Measurements from ENCODE around the gene CLMN. TPM values are rescaled to one million over a fixed set of nuclear protein-coding genes. Genes with fewer than 3 reads are reported as not detected.

The CLMN gene
- total RNA-seq, 1 donor from 2014 or later = 117 TPM

DNA sequence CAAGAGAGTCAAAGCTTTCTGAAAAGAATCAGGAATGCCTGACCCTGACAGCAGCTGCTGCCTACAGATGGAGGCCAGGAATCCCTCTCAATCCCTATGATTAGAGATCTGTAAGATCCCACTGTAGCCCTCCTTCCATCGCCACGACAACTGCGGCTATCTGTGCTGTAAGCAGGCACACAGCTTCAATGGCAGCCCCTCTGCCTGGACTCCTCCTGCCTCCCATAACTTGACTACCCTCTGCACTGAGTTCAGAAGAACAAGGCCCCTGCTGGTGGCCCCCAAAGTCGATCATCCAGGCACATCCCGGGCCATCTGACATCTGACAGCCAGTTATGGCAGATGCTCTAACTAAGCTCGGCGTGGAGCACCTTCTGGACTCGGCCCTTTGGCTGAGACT lies 2.9 kb downstream of the CLMN start:
- no peaks in the 10 kb centered on the region for H3K9me3 Mint-ChIP-seq
- DNase-seq (ENCODE audit: low spot score in 2 of 2, unreplicated experiment in 2 of 2) = no peak
- peak overlapping the region; percentile 48 for H3K4me3 Mint-ChIP-seq
- TF ChIP-seq, protein P1, sequence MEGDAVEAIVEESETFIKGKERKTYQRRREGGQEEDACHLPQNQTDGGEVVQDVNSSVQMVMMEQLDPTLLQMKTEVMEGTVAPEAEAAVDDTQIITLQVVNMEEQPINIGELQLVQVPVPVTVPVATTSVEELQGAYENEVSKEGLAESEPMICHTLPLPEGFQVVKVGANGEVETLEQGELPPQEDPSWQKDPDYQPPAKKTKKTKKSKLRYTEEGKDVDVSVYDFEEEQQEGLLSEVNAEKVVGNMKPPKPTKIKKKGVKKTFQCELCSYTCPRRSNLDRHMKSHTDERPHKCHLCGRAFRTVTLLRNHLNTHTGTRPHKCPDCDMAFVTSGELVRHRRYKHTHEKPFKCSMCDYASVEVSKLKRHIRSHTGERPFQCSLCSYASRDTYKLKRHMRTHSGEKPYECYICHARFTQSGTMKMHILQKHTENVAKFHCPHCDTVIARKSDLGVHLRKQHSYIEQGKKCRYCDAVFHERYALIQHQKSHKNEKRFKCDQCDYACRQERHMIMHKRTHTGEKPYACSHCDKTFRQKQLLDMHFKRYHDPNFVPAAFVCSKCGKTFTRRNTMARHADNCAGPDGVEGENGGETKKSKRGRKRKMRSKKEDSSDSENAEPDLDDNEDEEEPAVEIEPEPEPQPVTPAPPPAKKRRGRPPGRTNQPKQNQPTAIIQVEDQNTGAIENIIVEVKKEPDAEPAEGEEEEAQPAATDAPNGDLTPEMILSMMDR (IDR thresholded peaks at IDR 0.05; ENCODE audit: unreplicated experiment) = no peak
- peaks cover under 1% of the 10 kb centered on the region for H3K36me3 Mint-ChIP-seq
- H3K27me3 Mint-ChIP-seq (ENCODE audit: low read depth) = no peaks in the 10 kb centered on the region
- H3K4me1 Mint-ChIP-seq = peaks cover 73% of the 10 kb centered on the region
- peak overlapping the region; percentile 36 for H3K27ac Mint-ChIP-seq

GRCh38 chr14:95315579-95315978 lies 4.1 kb downstream of the CLMN start:
- TF ChIP-seq, protein P1 (IDR thresholded peaks at IDR 0.05; ENCODE audit: unreplicated experiment) = no peak
- H3K4me1 Mint-ChIP-seq = peaks cover 60% of the 10 kb centered on the region
- H3K9me3 Mint-ChIP-seq = no peaks in the 10 kb centered on the region
- H3K4me3 Mint-ChIP-seq = no peak overlapping the region
- no peak overlapping the region for H3K27ac Mint-ChIP-seq
- DNase-seq (ENCODE audit: low spot score in 2 of 2, unreplicated experiment in 2 of 2) = no peak
- H3K27me3 Mint-ChIP-seq (ENCODE audit: low read depth) = no peaks in the 10 kb centered on the region
- H3K36me3 Mint-ChIP-seq = peaks cover 6% of the 10 kb centered on the region

DNA sequence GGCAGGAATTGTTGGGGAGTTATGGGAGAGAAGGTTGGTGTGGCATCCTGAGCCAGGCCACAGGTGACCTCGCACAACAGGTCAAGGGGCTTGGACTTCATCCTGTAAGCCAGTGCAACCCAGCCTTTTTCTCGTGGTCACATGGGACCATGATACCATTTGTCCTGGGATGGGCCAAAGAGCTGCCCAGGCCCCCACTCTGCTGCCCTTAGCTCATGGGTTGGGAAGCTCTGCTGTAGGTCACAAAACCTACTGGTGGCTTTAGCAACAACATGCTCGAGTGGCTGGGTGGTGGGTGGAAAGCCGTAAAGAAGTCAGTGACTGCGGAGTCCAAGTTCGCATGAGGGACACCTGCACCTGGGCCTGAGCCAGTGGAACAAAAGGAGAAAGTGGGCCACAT lies 4.6 kb downstream of the CLMN start:
- peaks cover 58% of the 10 kb centered on the region for H3K4me1 Mint-ChIP-seq
- DNase-seq (ENCODE audit: low spot score in 2 of 2, unreplicated experiment in 2 of 2) = no peak

DNA sequence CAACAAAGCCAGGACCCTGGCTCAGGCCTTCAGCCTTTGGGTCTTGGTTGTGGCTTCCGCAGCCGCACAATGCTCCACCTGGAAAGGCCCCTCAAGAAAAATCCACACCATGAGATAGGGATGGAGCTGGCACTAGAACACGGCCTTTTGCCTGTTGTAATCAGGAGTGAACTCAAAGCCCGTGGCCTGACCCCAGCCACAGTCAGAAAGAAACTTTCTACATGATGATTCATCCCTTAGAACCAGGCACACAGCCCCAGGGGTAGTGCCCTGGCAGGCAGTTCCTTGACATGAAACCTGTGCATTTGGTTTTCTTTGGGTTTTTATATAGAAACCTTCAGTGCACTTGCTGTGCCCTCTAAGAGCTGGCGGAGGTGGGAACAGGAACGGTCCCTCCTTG lies 5.1 kb downstream of the CLMN start:
- DNase-seq (ENCODE audit: low spot score in 2 of 2, unreplicated experiment in 2 of 2) = no peak
- Mint-ChIP-seq H3K27me3 (ENCODE audit: low read depth) (no peaks in the 10 kb centered on the region), H3K27ac (no peak overlapping the region), H3K36me3 (peaks cover 15% of the 10 kb centered on the region), H3K4me3 (no peak overlapping the region), H3K4me1 (peaks cover 59% of the 10 kb centered on the region), H3K9me3 (no peaks in the 10 kb centered on the region)
- TF ChIP-seq, protein P1 (IDR thresholded peaks at IDR 0.05; ENCODE audit: unreplicated experiment) = no peak

More for the DNA sequence above, 4.6 kb downstream of the CLMN start:
- TF ChIP-seq, protein P1 (IDR thresholded peaks at IDR 0.05; ENCODE audit: unreplicated experiment) = no peak
- no peaks in the 10 kb centered on the region for H3K9me3 Mint-ChIP-seq
- no peaks in the 10 kb centered on the region for H3K27me3 Mint-ChIP-seq (ENCODE audit: low read depth)
- peaks cover 10% of the 10 kb centered on the region for H3K36me3 Mint-ChIP-seq
- H3K4me3 Mint-ChIP-seq = no peak overlapping the region
- H3K27ac Mint-ChIP-seq = no peak overlapping the region

DNA sequence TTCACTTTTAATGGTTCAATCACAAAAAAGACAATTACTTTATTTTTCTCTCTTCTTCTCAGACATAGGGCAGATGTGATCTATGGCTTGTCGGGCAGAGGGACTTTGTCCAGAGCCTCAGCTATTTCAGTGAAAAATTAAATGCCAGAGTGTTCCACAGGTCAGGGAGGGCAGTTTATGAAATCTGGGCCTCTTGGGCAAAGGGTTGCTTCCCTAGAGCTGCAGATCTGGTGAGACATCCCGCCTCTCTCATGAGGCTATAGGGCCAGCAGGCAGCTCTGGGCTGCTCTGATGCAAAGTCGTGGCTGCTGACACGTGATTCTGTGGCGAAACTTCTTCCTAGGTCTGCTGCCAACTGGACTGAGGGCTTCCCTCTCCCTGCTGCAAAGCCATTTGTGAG lies 6.0 kb downstream of the CLMN start:
- no peaks in the 10 kb centered on the region for H3K27me3 Mint-ChIP-seq (ENCODE audit: low read depth)
- H3K27ac Mint-ChIP-seq = peak overlapping the region; percentile 23
- no peaks in the 10 kb centered on the region for H3K9me3 Mint-ChIP-seq
- no peak overlapping the region for H3K4me3 Mint-ChIP-seq
- TF ChIP-seq, protein P1 (IDR thresholded peaks at IDR 0.05; ENCODE audit: unreplicated experiment) = no peak
- peaks cover 22% of the 10 kb centered on the region for H3K36me3 Mint-ChIP-seq
- DNase-seq (ENCODE audit: low spot score in 2 of 2, unreplicated experiment in 2 of 2) = no peak
- H3K4me1 Mint-ChIP-seq = peaks cover 62% of the 10 kb centered on the region

GRCh38 chr14:95313190-95313589 lies 6.5 kb downstream of the CLMN start:
- H3K27me3 Mint-ChIP-seq (ENCODE audit: low read depth) = no peaks in the 10 kb centered on the region
- peaks cover 62% of the 10 kb centered on the region for H3K4me1 Mint-ChIP-seq
- no peak overlapping the region for H3K4me3 Mint-ChIP-seq
- TF ChIP-seq, protein P1 (IDR thresholded peaks at IDR 0.05; ENCODE audit: unreplicated experiment) = no peak
- H3K9me3 Mint-ChIP-seq = no peaks in the 10 kb centered on the region
- H3K36me3 Mint-ChIP-seq = peaks cover 22% of the 10 kb centered on the region
- DNase-seq (ENCODE audit: low spot score in 2 of 2, unreplicated experiment in 2 of 2) = no peak
- peak overlapping the region; percentile 23 for H3K27ac Mint-ChIP-seq

Data from mesothelial cell of epicardium (in vitro differentiated cells).